PC-3 (cell line): ENCODE data around the gene WDFY1.

Source experiments
- EZH2 ChIP-seq: fragments of 300-600 bp; sonication (generic); IDR thresholded peaks from one replicate; pipeline ENCODE4 v1.6.1; 2017; ENCODE audit warnings: antibody characterized with exemption, mild to moderate bottlenecking, low read length; ENCODE audit not compliant: unreplicated experiment
- EZH2phosphoT487 ChIP-seq: fragments of 300-600 bp; sonication (generic); IDR thresholded peaks from 2 replicates; pipeline ENCODE4 v1.6.1; 2018; ENCODE audit warnings: mild to moderate bottlenecking, antibody characterized with exemption, low read length, borderline replicate concordance
- TF ChIP-seq, protein P1 (sequence below): fragments of 300-600 bp; sonication (generic); conservative IDR thresholded peaks from 2 replicates; pipeline ENCODE4 v1.5.1; 2017; ENCODE audit warnings: antibody characterized with exemption, low read depth, mild to moderate bottlenecking, low read length

DNA sequence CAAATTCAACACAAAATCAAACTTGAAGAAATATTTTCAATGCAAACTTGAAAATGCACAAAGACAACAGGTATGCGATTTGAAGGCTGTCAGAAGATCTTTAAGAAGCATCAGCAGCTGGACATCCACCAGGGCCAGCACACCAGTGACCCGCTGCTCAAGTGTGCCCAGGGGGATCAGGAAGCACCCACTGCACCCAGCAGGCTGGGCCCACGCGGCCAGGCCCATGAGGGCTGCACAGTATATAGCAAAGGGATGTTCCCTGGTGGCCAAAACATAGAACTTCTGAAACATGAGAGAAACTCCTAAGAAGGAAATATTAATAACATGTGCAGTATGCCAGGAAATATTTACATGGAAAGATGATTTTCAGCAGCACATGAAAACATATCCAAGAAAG lies 25.0 kb downstream of the WDFY1 start:
- TF ChIP-seq EZH2phosphoT487 = no peak
- no peak for TF ChIP-seq EZH2
- TF ChIP-seq, protein P1, sequence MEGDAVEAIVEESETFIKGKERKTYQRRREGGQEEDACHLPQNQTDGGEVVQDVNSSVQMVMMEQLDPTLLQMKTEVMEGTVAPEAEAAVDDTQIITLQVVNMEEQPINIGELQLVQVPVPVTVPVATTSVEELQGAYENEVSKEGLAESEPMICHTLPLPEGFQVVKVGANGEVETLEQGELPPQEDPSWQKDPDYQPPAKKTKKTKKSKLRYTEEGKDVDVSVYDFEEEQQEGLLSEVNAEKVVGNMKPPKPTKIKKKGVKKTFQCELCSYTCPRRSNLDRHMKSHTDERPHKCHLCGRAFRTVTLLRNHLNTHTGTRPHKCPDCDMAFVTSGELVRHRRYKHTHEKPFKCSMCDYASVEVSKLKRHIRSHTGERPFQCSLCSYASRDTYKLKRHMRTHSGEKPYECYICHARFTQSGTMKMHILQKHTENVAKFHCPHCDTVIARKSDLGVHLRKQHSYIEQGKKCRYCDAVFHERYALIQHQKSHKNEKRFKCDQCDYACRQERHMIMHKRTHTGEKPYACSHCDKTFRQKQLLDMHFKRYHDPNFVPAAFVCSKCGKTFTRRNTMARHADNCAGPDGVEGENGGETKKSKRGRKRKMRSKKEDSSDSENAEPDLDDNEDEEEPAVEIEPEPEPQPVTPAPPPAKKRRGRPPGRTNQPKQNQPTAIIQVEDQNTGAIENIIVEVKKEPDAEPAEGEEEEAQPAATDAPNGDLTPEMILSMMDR = no peak; the same call in 1 of the 2 replicates
